GM19463 (cell line): ENCODE results near the gene OR1F1.
"Not testable (repeated sequence)": the region's sequence is repeated elsewhere in the genome, so short reads cannot be mapped to it uniquely, and the experiment has no call there.

Experiments
- ATAC-seq: cut with Tn5 transposase; IDR thresholded peaks from one replicate; pipeline ENCODE4 v1.9.1; 2021; ENCODE audit warnings: mild to moderate bottlenecking, moderate library complexity; ENCODE audit not compliant: unreplicated experiment

The OR1F1 gene

GRCh38 chr16:3195975-3196374, 8.0 kb downstream of the OR1F1 start:
- ATAC-seq, result no peak

GRCh38 chr16:3197694-3198333, 9.8 kb downstream of the OR1F1 start:
- not testable (repeated sequence) for ATAC-seq

GRCh38 chr16:3198334-3199072, 10.5 kb downstream of the OR1F1 start:
- no peak for ATAC-seq

- no peak for ATAC-seq
Observed at GRCh38 chr16:3202903-3203539, 15.0 kb downstream of the OR1F1 start.

- ATAC-seq, result not testable (repeated sequence)
Observed at GRCh38 chr16:3205939-3206338, 17.9 kb downstream of the OR1F1 start.

- no peak for ATAC-seq
Observed at GRCh38 chr16:3207086-3207953, 19.3 kb downstream of the OR1F1 start.

- ATAC-seq, result no peak
Observed at GRCh38 chr16:3212006-3212405, 24.0 kb downstream of the OR1F1 start.

- ATAC-seq, result no peak
Observed at GRCh38 chr16:3212567-3212966, 24.6 kb downstream of the OR1F1 start.

GRCh38 chr16:3214904-3215600, 27.0 kb downstream of the OR1F1 start:
- no peak for ATAC-seq

GRCh38 chr16:3215601-3216262, 27.7 kb downstream of the OR1F1 start:
- no peak for ATAC-seq

- no peak for ATAC-seq
Observed at GRCh38 chr16:3216263-3216640, 28.2 kb downstream of the OR1F1 start.

GRCh38 chr16:3220839-3221238, 32.8 kb downstream of the OR1F1 start:
- no peak for ATAC-seq

GRCh38 chr16:3223913-3224515, 36.0 kb downstream of the OR1F1 start:
- ATAC-seq, result no peak

- no peak for ATAC-seq
Observed at GRCh38 chr16:3234543-3234856, 46.5 kb downstream of the OR1F1 start.

- ATAC-seq, result peak; percentile 93
Observed at GRCh38 chr16:3234857-3235561, 47.0 kb downstream of the OR1F1 start, which contains the start of gene ZNF200. ZNF200 (minus strand) TSS chr16:3235158; CDS start chr16:3233755, 1,403 bp downstream.

- ATAC-seq, result no peak
Observed at GRCh38 chr16:3235856-3236669, 48.1 kb downstream of the OR1F1 start.

GRCh38 chr16:3241761-3242160, 53.8 kb downstream of the OR1F1 start:
- ATAC-seq, result no peak

GRCh38 chr16:3242709-3243108, 54.7 kb downstream of the OR1F1 start:
- no peak for ATAC-seq
